ENCODE data around the gene TGM1. TPM values are rescaled to one million over a fixed set of nuclear protein-coding genes. Genes with fewer than 3 reads are reported as not detected.

TGM1 gene
- total RNA-seq, 1 experiment from 2014 or later = 3.2 TPM

DNA sequence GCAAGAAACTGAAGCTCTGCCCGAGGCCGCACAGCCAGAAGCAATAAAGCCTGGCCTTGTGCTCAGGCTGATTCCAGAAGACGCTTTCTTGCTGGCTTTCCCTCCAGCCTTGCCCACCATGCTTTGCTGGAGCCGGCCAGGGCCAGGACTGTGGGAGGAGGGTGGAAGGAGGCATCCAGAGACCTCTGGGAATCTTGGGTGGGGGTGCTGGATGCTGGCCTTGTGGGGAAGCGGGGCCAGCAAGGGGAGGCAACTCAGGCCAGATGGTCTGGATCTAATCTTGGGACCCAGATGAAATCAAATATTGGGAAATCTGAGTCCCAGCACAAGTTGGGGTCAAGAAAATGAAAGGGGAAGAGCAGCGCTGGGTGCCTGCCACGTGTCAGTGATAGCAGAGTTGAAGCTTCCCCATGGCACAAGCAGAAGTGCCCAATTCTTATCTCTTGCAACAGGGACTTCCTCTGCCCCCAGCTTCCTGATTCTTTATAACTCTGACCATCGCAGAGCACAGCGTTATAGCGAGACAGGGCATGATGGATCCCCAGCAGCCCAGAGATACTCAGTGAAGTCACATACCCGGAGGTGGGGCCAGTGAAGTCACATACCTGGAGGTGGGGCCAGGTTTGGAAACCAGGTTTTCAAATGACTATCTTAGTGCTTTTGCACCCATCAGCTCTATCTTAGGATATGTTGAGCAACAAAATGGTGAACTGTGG, 14.8 kb upstream of the TGM1 start:
- no peak overlapping the region for H3K27ac ChIP-seq (ENCODE audit: low read length)
- no peak for ATAC-seq

DNA sequence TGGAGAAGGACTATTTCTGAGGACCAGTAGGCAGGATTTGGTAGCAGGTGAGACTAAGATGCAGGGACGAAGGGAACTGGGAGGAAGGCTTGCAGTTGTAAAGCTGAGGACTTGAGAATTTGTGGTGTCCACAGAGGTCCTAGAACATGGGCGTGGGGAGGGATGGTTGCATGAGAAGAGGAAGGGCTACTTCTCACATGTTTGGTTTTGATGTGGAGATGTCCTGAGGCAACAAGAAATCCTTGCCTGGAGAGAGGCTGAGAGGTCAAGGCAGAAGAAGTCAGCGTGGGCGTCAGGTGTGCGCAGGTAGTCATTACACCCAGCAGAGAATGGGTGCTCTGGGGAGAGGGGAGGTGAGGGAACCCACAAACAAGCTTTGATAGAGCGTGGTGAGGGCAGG, 14.1 kb upstream of the TGM1 start:
- ChIA-PET POLR2A (ENCODE audit: unreplicated experiment) (no interaction called here), CTCF (no interaction called here)
- Histone ChIP-seq H2AFZ (ENCODE audit: low read length) (no peak overlapping the region), H3K27ac (ENCODE audit: low read length) (no peak overlapping the region), H3K36me3 (ENCODE audit: low read depth, low read length) (no peaks in the 10 kb centered on the region), H3K9me3 (ENCODE audit: low read length) (no peaks in the 10 kb centered on the region), H3K27me3 (ENCODE audit: low read length) (no peaks in the 10 kb centered on the region), H3K9me2 (replicated peaks; ENCODE audit: low read length) (no peaks in the 10 kb centered on the region), H4K20me1 (ENCODE audit: low read length) (no peaks in the 10 kb centered on the region), H3F3A (ENCODE audit: low read length, unreplicated experiment) (no peaks in the 10 kb centered on the region), H3K4me2 (ENCODE audit: low read length) (no peak overlapping the region), H3K4me3 (ENCODE audit: low read length) (no peak overlapping the region), H3K4me1 (ENCODE audit: insufficient read depth, low read length) (peaks cover 17% of the 10 kb centered on the region), H3K9ac (ENCODE audit: low read length) (no peak overlapping the region), H3K79me2 (ENCODE audit: low read length) (no peaks in the 10 kb centered on the region)
- intact Hi-C loops (cut with micrococcal nuclease) = no loop called here
- no TSS peak for BruUV-seq (replicated peaks)
- TF ChIP-seq EZH2 (IDR thresholded peaks at IDR 0.05; ENCODE audit: low read length, unreplicated experiment) (no peak), EZH2phosphoT487 (IDR thresholded peaks at IDR 0.05; ENCODE audit: borderline replicate concordance, low read length) (no peak)
- TF ChIP-seq, protein P1, sequence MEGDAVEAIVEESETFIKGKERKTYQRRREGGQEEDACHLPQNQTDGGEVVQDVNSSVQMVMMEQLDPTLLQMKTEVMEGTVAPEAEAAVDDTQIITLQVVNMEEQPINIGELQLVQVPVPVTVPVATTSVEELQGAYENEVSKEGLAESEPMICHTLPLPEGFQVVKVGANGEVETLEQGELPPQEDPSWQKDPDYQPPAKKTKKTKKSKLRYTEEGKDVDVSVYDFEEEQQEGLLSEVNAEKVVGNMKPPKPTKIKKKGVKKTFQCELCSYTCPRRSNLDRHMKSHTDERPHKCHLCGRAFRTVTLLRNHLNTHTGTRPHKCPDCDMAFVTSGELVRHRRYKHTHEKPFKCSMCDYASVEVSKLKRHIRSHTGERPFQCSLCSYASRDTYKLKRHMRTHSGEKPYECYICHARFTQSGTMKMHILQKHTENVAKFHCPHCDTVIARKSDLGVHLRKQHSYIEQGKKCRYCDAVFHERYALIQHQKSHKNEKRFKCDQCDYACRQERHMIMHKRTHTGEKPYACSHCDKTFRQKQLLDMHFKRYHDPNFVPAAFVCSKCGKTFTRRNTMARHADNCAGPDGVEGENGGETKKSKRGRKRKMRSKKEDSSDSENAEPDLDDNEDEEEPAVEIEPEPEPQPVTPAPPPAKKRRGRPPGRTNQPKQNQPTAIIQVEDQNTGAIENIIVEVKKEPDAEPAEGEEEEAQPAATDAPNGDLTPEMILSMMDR (conservative IDR thresholded peaks at IDR 0.05; ENCODE audit: low read depth, low read length) = no peak
- ATAC-seq (no peak), DNase-seq (no peak)

More for the DNA sequence above, 14.8 kb upstream of the TGM1 start:
- no peaks in the 10 kb centered on the region for H3K9me3 ChIP-seq (ENCODE audit: low read length)
- H3K9ac ChIP-seq (ENCODE audit: low read length) = no peak overlapping the region
- no peaks in the 10 kb centered on the region for H3F3A ChIP-seq (ENCODE audit: low read length, unreplicated experiment)
- intact Hi-C loops (cut with micrococcal nuclease) = no loop called here
- ChIA-PET CTCF (no interaction called here), POLR2A (ENCODE audit: unreplicated experiment) (no interaction called here)
- no peaks in the 10 kb centered on the region for H3K27me3 ChIP-seq (ENCODE audit: low read length)
- H3K9me2 ChIP-seq (replicated peaks; ENCODE audit: low read length) = no peaks in the 10 kb centered on the region
- H2AFZ ChIP-seq (ENCODE audit: low read length) = no peak overlapping the region
- H3K4me3 ChIP-seq (ENCODE audit: low read length) = no peak overlapping the region
- no TSS peak for BruUV-seq (replicated peaks)
- no peaks in the 10 kb centered on the region for H3K79me2 ChIP-seq (ENCODE audit: low read length)
- no peak overlapping the region for H3K4me2 ChIP-seq (ENCODE audit: low read length)
- TF ChIP-seq EZH2phosphoT487 (IDR thresholded peaks at IDR 0.05; ENCODE audit: borderline replicate concordance, low read length) = no peak
- no peak for TF ChIP-seq EZH2 (IDR thresholded peaks at IDR 0.05; ENCODE audit: low read length, unreplicated experiment)
- TF ChIP-seq, protein P1 (conservative IDR thresholded peaks at IDR 0.05; ENCODE audit: low read depth, low read length) = no peak
- H4K20me1 ChIP-seq (ENCODE audit: low read length) = no peaks in the 10 kb centered on the region
- H3K4me1 ChIP-seq (ENCODE audit: insufficient read depth, low read length) = peaks cover 16% of the 10 kb centered on the region
- no peaks in the 10 kb centered on the region for H3K36me3 ChIP-seq (ENCODE audit: low read depth, low read length)
- DNase-seq = no peak

DNA sequence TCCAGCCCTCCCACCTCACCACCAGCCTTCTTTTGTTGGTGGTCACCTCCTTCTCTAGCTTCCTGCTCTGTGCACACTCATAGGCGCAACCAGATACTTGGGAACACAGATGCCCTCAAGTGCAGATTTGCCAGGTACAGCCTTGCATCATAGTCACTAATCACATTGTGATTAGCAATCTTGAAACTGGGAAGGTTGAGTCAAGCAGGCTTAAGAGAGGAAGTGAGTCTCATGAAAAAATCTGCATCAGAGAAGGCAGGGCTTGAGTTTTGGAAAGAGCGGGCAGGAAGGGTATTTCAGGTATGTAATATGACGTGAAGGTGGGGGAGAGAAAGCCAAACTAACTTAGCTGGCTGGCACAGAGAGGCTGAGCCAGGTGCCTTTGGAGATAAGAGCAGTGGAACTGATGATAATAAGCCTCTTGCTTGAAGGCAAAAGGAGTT, 11.1 kb upstream of the TGM1 start:
- no peaks in the 10 kb centered on the region for H3K36me3 ChIP-seq (ENCODE audit: low read depth, low read length)
- no peaks in the 10 kb centered on the region for H4K20me1 ChIP-seq (ENCODE audit: low read length)
- no peaks in the 10 kb centered on the region for H3K27me3 ChIP-seq (ENCODE audit: low read length)
- H3F3A ChIP-seq (ENCODE audit: low read length, unreplicated experiment) = no peaks in the 10 kb centered on the region
- no peaks in the 10 kb centered on the region for H3K9me3 ChIP-seq (ENCODE audit: low read length)
- BruUV-seq (replicated peaks) = no TSS peak
- intact Hi-C loops (cut with micrococcal nuclease) = no loop called here
- H3K9ac ChIP-seq (ENCODE audit: low read length) = no peak overlapping the region
- peak overlapping the region; percentile 29 for H3K4me2 ChIP-seq (ENCODE audit: low read length)
- no peak for TF ChIP-seq EZH2 (IDR thresholded peaks at IDR 0.05; ENCODE audit: low read length, unreplicated experiment)
- no peak for TF ChIP-seq EZH2phosphoT487 (IDR thresholded peaks at IDR 0.05; ENCODE audit: borderline replicate concordance, low read length)
- H2AFZ ChIP-seq (ENCODE audit: low read length) = peak overlapping the region; percentile 27; the same call in 1 of the 2 replicates
- peaks cover 24% of the 10 kb centered on the region for H3K4me1 ChIP-seq (ENCODE audit: insufficient read depth, low read length)
- CTCF ChIA-PET = interaction anchor here (1.0 kb wide), 1 partner anchor 32 kb away, joined by 7 read pairs; the partner anchor contains the start of gene TINF2
- DNase-seq (peak; percentile 78), ATAC-seq (no peak)
- H3K27ac ChIP-seq (ENCODE audit: low read length) = peak overlapping the region; percentile 29; the same call in 1 of the 2 replicates
- no peak overlapping the region for H3K4me3 ChIP-seq (ENCODE audit: low read length)
- no peaks in the 10 kb centered on the region for H3K79me2 ChIP-seq (ENCODE audit: low read length)
- POLR2A ChIA-PET (ENCODE audit: unreplicated experiment) = no interaction called here
- no peaks in the 10 kb centered on the region for H3K9me2 ChIP-seq (replicated peaks; ENCODE audit: low read length)
